Adrenal gland (tissue), 12 donors: ENCODE measurements around the gene IKBIP. TPM values are rescaled to one million over a fixed set of nuclear protein-coding genes. Genes with fewer than 3 reads are reported as not detected.
"Not testable (repeated sequence)": the region's sequence is repeated elsewhere in the genome, so short reads cannot be mapped to it uniquely, and the experiment has no call there.

Experiments used
- DNase-seq, 7 donors: peaks; one replicate each; pipeline ENCODE4 v3.0.0-alpha.2; 2019 to 2020
- H3K27ac ChIP-seq, 5 donors: fragments of 200-600 bp; sonication (generic) in 4 of 5; 1 replicate in 3 of 5; 2 replicates in 2 of 5; pipeline versions ENCODE4 v1.5.1 to v1.8.0; 2016 to 2020; ENCODE audit warnings: mild to moderate bottlenecking in 1 of 5
- H3K27me3 ChIP-seq: fragments of 200-600 bp; 2 replicates; pipeline ENCODE4 v1.8.0; 2021
- H3K36me3 ChIP-seq, 2 donors: fragments of 200-600 bp; replicated peaks in 1 of 2; 1 replicate in 1 of 2; 2 replicates in 1 of 2; pipeline versions ENCODE4 v1.5.1 to v1.8.0; 2018 to 2022
- H3K4me1 ChIP-seq, 2 donors: fragments of 200-600 bp; replicated peaks in 1 of 2; 1 replicate in 1 of 2; 2 replicates in 1 of 2; pipeline versions ENCODE4 v1.5.1 to v1.8.0; 2018 to 2021
- H3K4me3 ChIP-seq, 4 donors: fragments of 200-600 bp; sonication (generic) in 3 of 4; one replicate each; pipeline ENCODE4 v1.5.1; 2016 to 2018
- H3K9me3 ChIP-seq, 3 donors: fragments of 200-600 bp; sonication (generic) in 1 of 3; replicated peaks in 1 of 3; 1 replicate in 2 of 3; 2 replicates in 1 of 3; pipeline versions ENCODE4 v1.5.1 to v1.8.0; 2016 to 2021
- POLR2A ChIP-seq, 2 donors: fragments of 450-650 bp; IDR thresholded peaks; one replicate each; pipeline ENCODE4 v1.6.1; 2017; ENCODE audit warnings: antibody characterized with exemption in 2 of 2, mild to moderate bottlenecking in 2 of 2, moderate library complexity in 1 of 2
- WGBS, 4 donors: extraction: QIAGEN DNeasy Blood & Tissue Kit in 2 of 4; methylation state at CpG; one replicate each; pipeline versions ENCODE4 v1.1.5 to v1.1.7; 2013 to 2017; 5-methylcytosine and 5-hydroxymethylcytosine counted together
- intact Hi-C, 2 donors: fragments of 100-400 bp; cut with DNase I; formaldehyde crosslinking; loops; one replicate each; pipeline versions ENCODE4 v1.14.1 to v1.15.0; 2022 to 2023
- polyA plus RNA-seq, 3 donors: library from polyadenylated mRNA; stranded (reverse); fragments of 200-250 nt in 2 of 3; fragments of 350-450 nt in 1 of 3; fragmentation: Illumina TruSeq in 1 of 3; extraction: RNeasy Lipid Tissue Mini Kit (QIAGEN cat#74804) in 1 of 3; gene quantifications; one replicate each; pipeline ENCODE4 v1.2.3, GENCODE V29; 2013 to 2014
- total RNA-seq, 9 donors: library from RNA; depleted of rRNA in 4 of 9; stranded (reverse); fragments of >200 nt in 4 of 9; fragments of 120-200 nt in 1 of 9; fragmentation: NEBNext Ultra II Directional in 1 of 9; extraction: Animal tissue kit (Norgen Biotek cat#: 25700) in 1 of 9; gene quantifications; one replicate each; pipeline versions ENCODE4 v1.1.0 to v1.2.4, GENCODE V29; 2013 to 2023
- TF ChIP-seq, protein P1 (sequence below), 6 experiments: fragments of 450-650 bp in 4 of 6; fragments of 200-600 bp in 2 of 6; sonication (generic) in 1 of 6; IDR thresholded peaks; 1 replicate in 5 of 6; 2 replicates in 1 of 6; pipeline versions ENCODE4 v1.5.1 to v1.8.0; 2016 to 2021; ENCODE audit warnings: antibody characterized with exemption in 6 of 6, mild to moderate bottlenecking in 2 of 6, moderate library complexity in 1 of 6
- donor health status: healthy with polysubstance abuse.
- donor health status: Bipolar disorder and iron deficiency.
- donor health status: DM: yes; HTN: yes; CAD: no.
- donor health status: DM: no; HTN: no; CAD: no.
- donor health status: DM: no; HTN: no; CAD: no.
- donor health status: DM: yes; HTN: yes; CAD: no.

IKBIP gene
- total and polyA plus RNA-seq, 12 donors: 7.2 to 22.9 (median 14.2) TPM

DNA sequence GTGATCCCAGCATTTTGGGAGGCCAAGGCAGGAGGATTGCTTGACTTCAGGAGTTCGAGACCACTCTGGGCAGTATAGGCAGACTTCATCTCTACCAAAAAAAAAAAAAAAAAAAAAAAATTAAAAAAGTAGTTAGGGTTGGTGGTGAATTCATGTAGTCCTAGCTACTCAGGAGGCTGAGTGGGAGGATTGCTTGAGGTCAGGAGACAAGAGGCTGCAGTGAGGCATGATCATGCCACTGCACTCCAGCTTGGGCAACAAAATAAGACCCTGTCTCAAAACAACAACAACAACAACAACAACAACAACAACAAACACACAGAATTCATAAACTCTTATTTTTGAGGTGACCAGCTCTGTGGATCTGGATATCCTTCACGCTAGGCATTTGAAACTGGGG is 34.0 kb downstream of the IKBIP start:
- WGBS, 4 donors: 92 to 100% (median 97%) methylated on average over 2 of the region's 2 CpGs

DNA sequence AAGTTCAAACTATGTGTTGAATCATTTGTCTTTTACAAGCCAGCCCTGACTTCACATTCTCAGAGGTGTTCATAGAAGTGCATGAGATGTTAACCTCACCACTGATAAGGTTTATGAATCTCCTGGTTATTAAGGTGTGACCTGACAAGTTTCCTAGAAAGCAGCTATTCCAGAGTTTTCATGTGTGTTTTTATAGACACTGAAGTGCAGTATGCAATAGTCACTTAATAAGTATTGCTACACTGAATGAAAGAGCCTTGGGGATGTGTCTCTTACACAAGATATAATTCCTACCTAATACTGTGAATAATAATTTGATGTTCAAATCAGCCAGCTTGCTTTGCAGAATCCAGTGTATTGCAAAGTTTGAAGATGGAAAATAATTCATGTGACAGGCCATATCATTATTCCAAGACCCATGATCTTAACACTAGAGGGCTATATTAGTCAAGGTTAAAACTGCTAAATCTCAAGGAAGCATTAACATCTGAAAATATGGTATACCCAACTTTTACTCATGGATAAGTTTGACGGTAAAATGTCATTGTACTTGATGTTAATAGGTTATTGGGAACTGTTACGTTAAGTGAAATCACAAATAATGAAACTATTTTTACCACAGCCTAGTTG is 38.1 kb downstream of the IKBIP start:
- no peak overlapping the region for H3K4me3 ChIP-seq
- H3K9me3 ChIP-seq: no peaks in the 10 kb centered on the region
- no peak overlapping the region for H3K27ac ChIP-seq
- H3K36me3 ChIP-seq: peaks cover 0 to 32% of the 10 kb centered on the region in 2 donors
- TF ChIP-seq, protein P1, sequence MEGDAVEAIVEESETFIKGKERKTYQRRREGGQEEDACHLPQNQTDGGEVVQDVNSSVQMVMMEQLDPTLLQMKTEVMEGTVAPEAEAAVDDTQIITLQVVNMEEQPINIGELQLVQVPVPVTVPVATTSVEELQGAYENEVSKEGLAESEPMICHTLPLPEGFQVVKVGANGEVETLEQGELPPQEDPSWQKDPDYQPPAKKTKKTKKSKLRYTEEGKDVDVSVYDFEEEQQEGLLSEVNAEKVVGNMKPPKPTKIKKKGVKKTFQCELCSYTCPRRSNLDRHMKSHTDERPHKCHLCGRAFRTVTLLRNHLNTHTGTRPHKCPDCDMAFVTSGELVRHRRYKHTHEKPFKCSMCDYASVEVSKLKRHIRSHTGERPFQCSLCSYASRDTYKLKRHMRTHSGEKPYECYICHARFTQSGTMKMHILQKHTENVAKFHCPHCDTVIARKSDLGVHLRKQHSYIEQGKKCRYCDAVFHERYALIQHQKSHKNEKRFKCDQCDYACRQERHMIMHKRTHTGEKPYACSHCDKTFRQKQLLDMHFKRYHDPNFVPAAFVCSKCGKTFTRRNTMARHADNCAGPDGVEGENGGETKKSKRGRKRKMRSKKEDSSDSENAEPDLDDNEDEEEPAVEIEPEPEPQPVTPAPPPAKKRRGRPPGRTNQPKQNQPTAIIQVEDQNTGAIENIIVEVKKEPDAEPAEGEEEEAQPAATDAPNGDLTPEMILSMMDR (IDR thresholded peaks at IDR 0.05): no peak
- no peak for TF ChIP-seq POLR2A (IDR thresholded peaks at IDR 0.05)
- no peaks in the 10 kb centered on the region for H3K4me1 ChIP-seq
- 51 to 69% (median 64%) methylated on average over 2 of the region's 2 CpGs for WGBS, 4 donors
- no peaks in the 10 kb centered on the region for H3K27me3 ChIP-seq
- intact Hi-C loops: no loop called here
- no peak for DNase-seq

More for the DNA sequence above, 34.0 kb downstream of the IKBIP start:
- no peaks in the 10 kb centered on the region for H3K27me3 ChIP-seq
- no peak for DNase-seq
- H3K36me3 ChIP-seq: no peaks in the 10 kb centered on the region
- no peak for TF ChIP-seq POLR2A (IDR thresholded peaks at IDR 0.05)
- TF ChIP-seq, protein P1 (IDR thresholded peaks at IDR 0.05): no peak
- intact Hi-C loops: no loop called here
- no peaks in the 10 kb centered on the region for H3K9me3 ChIP-seq
- no peaks in the 10 kb centered on the region for H3K4me1 ChIP-seq
- no peak overlapping the region for H3K4me3 ChIP-seq
- H3K27ac ChIP-seq: no peak overlapping the region

DNA sequence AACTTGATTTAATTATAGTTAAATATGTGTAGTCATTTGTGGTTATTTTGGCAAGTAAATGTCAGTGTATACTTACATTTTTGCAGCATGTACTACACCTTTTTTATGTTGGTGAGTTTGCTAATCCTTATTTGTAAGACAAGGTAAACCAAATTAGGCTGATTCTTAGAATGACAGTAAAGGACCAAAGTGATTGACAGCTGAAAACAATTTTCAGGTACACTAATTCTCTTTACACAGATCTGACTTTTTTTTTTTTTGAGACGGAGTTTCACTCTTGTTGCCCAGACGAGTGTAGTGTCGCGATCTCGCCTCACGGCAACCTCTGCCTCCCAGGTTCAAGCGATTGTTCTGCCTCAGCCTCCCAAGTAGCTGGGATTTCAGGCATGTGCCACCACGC is 42.7 kb downstream of the IKBIP start:
- Histone ChIP-seq H3K4me1 (peaks cover 0 to 7% of the 10 kb centered on the region in 2 donors), H3K4me3 (no peak overlapping the region), H3K27me3 (no peaks in the 10 kb centered on the region), H3K9me3 (no peaks in the 10 kb centered on the region), H3K27ac (no peak overlapping the region), H3K36me3 (peaks cover 0 to 78% of the 10 kb centered on the region in 2 donors)
- intact Hi-C loops: no loop called here
- DNase-seq: no peak
- TF ChIP-seq, protein P1 (IDR thresholded peaks at IDR 0.05): no peak
- TF ChIP-seq POLR2A (IDR thresholded peaks at IDR 0.05): no peak
- WGBS, 4 donors: 88 to 97% (median 93%) methylated on average over 8 of the region's 8 CpGs

DNA sequence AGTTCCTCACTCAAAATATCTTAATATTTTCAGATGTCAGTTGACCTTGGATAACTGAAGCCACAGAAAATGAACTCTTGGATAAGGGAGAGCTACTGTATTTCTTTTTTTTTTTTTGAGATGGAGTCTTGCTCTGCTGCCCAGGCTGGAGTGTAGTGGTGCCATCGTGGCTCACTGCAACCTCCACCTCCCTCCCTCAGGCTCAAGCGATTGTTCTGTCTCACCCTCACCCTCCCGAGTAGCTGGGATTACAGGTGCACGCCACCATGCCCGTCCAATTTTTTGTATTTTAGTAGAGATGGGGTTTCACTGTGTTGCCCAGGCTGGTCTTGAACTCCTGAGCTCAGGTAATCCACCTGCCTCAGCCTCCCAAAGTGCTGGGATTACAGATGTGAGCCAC is 47.3 kb downstream of the IKBIP start:
- intact Hi-C loops: loop anchor here (10.0 kb wide), 1 partner anchor 47 kb away; the partner anchor contains the start of genes APAF1 (in 2 of the 2) and IKBIP (in 2 of the 2)

More for the DNA sequence above, 47.3 kb downstream of the IKBIP start:
- Histone ChIP-seq H3K36me3 (peaks cover 0 to 58% of the 10 kb centered on the region in 2 donors), H3K4me1 (peaks cover 9 to 26% of the 10 kb centered on the region in 2 donors)
- not testable (repeated sequence) for H3K27me3 ChIP-seq, H3K9me3 ChIP-seq, H3K27ac ChIP-seq, H3K4me3 ChIP-seq, DNase-seq
- 79 to 84% (median 81%) methylated on average over 5 of the region's 5 CpGs for WGBS, 4 donors
